Anterior cingulate cortex (tissue), 58 donors: ENCODE measurements around the gene RFX8.

Source experiments
- DNase-seq, 58 donors: peaks; one replicate each; lab custom pipeline; 2025; lab: John Stamatoyannopoulos, UW

The RFX8 gene

DNA sequence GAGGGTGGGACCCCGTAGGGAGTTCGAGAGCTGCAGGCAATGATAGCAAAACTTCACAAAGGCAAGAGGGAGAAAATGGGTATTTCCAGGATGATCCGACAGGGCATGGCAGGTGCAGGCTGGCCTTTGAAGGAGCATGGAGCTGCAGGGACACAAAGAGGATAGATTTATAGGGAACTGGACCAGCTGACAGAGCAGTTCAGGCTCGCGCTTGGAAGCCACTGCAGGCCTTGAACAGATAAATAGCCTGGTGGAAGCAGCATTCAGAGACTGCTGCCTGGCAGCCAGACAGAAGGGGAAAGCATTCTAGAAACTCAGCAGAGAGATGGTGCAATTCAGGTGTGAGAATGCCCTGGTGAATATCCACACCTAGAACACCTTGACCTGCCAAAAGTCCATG is 58.3 kb downstream of the RFX8 start:
- no peak for DNase-seq

DNA sequence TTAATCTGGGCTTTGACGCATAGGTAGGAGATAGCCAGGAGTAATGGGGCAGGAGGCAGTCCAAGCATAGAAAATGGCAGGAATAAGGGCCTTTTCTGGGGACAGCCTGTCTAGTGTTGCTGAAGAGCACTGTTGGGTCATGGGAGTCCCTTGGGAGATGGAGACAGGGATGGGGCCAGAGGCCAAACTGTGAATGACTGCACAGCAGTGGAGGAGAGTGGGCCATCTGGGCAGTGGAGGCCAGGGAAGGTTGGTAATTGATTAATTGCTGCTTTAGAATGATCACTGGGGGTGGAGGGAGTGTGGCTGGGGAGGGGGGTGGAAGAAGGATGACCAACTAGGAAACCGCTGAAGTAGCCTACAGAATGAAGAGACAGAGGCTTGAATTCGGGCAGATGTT is 59.0 kb downstream of the RFX8 start:
- no peak for DNase-seq

DNA sequence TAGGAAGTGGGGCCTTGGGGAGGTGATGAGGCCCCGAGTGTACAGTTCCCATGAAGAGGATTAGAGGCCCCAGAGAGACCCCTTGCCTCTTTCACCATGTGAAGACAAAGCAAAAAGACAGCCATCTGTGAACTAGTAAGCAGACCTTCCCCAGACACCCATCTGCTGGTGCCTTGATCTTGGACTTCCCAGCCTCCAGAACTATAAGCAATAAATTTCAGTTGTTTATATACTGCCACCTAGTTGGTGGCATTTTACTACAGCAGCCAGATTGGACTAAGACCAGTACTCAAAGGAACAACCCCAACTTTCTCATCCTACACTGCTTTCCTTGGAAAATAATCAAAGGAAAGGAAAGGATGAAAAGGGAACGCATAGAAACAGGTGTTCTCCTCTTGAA is 59.7 kb downstream of the RFX8 start:
- no peak for DNase-seq

DNA sequence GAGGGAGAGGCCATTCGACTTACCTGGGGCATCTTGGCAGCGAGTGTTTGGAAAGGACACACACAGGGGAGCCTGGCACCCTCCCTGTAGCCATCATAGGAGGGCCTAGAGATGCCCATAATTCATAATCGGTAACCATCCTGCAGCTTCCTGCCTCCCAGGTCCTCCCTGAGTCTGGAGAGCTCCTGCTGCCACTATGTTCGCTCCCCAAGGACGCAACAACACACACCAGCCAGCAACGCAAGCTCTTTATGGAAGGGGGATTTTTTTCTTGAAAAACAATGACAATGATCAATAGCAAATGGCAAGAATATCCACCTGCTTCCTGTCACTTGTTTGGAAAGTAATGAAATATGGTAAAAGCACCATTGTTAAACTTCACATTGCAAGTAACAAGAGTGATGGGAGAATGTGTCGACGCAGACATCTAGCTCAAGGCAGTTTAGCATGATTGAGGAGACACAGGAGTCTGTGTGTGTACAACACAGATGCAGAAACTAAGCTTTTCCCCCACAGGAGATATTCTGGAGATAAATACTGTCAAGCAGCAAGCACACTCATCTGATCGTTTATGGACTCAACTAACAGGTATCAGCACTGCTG is 62.7 kb downstream of the RFX8 start:
- no peak for DNase-seq

DNA sequence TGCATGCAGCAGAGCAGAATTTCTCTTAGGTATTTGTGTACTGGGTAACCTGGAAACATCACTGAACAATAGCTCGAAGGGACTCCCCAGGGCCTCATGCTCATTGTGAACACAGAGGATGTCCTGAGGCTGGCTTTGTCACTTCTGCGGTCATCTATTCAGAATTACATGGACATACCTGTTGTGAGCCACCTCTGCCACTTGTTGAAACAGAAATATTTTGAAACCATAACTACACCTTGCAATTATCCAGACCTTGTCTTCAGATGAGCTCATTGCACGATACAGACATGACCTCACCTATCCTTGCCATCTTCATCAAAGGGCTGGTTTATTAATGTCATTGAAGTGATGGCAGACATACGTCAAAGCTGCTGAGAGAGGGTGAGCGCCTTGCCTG is 64.2 kb downstream of the RFX8 start:
- DNase-seq: no peak

DNA sequence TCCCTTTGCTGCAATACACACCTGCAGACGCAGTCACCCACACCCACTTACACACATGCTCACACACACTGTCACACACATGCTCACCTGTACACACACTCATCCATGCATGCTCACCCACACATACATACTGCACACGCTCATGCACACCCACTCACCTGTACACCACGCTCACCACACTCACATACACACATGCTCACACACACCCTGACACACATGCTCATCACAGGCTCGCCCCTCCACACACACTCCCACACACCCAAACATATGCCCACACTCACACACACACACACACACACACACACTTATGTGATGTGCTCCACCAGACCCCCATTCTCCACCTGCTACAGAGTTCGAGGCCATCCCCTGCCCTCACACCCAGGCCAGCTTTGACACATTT is 64.8 kb downstream of the RFX8 start:
- DNase-seq: no peak

DNA sequence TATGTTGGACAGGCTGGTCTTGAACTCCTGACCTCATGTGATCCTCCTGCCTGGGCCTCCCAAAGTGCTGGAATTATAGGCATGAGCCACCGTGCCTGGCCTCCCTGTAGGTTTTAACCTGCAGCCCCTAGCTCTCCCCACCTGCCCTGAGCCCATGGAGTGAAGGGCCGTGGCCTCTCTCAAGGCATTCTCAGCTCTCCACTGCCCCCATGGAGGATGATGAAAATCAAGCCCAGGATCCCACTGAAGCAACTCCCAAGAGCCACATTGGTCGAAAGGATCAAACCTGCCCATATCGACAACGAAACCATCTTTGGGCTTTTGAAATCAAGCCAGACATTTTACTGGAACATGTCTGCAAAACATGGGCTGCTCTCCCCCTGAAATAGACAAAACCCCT is 65.2 kb downstream of the RFX8 start:
- no peak for DNase-seq

DNA sequence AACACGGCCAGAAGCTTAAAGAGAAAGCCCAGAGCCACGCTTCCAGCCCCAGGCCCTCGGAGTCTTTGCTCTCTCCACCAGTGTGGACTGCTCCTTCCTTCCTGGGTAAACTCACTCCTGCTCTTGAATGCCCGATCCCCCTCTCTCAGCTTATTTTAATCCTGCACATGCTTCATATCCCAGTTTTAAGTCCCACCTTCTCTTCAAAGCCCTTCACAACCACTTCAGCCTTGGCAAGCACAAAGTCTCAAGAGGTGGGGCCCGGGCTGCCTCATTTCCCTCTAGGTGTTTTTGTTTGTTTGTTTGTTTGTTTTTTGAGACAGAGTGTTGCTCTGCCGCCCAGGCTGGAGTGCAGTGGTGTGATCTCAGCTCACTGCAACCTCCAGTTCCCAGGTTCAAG is 66.0 kb downstream of the RFX8 start:
- no peak for DNase-seq

DNA sequence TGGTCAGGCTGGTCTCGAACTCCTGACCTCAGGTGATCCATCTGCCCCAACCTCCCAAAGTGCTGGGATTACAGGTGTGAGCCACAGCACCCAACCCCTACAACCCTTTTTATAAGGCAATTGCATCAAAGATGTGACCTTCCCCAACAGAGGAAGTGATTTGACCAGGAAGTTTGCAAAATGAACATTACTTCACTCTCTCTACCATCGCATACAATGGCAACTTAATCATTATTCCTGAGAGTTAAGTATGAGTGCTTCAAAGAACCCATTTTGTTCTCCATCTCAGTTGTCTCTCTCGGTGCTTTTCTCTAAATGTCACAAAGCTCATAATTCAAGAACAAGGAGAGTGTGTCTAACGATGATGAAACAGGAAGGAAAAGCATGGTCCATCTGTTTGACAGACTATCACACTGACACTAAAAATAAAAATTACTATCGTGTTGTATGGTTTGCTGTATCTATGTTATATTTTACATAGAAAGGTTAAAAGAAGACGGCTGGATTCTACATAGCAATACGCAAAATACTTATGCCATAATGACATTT is 69.5 kb downstream of the RFX8 start:
- DNase-seq: no peak

DNA sequence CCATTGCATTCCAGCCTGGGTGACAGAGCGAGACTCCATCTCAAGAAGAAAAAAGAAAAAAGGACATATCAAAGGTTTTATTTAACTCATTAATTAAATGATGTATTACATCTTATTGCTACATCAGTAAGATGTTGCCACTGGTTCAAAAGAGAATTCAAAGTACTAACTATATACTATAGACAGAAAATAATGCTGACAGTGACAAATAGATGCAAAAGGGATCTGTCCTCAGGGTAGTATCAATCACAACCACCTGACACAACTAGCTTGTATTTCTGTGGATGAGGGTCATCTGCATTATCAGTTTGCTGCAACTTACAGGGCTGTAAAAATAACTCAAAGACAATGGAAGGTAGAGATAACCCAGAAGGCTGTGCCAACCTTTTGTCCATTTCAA is 71.2 kb downstream of the RFX8 start:
- DNase-seq: no peak

DNA sequence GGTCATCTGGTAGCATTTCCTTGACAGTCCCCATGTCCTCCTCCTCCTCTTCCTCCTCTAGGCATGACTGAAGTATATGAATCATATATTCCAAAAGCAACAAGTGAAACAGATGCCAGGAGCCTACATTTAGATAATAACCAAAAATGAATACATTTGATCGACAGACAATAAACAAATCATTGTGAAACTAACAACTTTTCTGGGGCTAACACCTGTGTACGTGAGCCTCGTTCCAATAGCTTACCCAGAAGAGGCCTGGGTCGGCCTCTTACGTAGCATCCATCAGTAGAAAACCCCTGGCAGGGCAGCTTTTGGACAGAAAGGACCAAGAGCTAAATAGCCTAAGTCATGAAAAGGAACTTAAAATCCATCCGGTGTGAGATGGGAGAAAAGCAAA is 72.3 kb downstream of the RFX8 start:
- DNase-seq: no peak

DNA sequence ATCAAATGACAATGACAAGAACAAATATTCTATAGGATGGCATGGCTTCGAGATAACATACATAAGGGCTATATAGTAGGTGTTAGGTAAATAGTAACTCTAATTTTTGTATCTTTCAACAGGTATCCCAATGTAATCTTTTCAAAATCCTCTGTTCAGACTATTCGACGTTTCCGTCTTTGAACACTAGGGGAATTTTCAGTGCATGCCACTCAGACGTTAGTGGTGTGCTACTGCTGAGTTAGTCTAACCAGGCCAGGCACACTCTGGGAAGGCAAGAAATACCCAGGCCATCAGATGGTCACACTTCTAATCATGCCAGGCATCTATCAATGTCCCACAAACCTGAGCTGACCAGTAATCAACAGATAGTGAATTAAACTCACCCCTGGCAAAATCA is 73.0 kb downstream of the RFX8 start:
- no peak for DNase-seq

DNA sequence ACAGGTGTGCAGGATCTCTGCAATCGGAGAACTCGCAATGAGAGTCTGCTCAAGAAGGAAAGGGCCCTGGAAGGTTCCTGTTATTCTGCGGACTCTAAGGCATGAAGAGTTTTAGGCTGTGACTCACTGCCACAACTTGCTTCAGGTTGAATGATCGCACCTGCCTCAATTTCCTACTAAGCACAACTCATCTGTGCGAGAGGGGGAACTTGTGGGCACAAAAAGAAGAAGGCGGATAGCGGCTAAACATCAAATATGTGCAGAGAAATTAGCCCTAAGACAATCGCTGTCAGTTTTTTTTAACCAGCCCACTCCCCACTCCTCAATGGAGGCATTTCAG is 73.6 kb downstream of the RFX8 start:
- DNase-seq: no peak

DNA sequence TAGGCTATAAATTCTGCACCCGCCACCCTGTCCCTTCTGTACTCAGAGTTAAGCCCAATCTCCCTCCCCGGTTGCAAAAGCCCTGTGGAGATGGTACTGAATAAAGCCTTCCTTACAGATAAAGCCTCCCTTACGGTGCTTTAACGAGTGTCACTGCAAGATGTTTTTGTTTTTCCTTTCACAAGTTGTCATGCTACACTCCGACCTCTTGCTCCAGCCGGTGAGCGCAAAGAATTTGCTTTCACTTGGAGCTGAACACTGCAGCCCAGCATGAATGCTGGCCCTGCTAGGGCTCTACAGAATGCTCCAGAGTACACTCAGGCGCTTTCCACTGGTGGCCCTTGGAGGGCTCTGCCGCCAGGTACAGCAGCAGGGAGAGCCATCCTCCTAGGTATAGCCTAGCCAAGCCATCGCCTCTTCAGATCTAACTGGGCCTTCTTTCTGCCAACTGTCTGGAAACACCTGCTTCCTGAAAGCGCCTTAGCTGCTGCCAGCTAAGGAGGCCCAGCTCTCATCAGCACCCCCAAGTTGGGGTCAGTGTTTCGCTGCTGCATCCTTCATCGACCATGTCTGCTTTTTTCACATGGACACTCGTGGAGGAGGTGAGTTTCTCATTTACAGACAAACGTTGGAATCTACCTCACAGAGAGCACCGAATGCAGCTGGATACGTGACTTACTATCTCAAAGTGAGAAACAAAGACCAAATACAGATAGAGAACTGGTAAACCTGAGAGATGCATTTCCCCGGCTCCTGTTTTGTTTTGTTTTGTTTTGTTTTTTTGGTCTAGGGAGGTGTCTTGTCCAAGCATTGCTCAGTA is 74.2 kb downstream of the RFX8 start:
- no peak for DNase-seq

DNA sequence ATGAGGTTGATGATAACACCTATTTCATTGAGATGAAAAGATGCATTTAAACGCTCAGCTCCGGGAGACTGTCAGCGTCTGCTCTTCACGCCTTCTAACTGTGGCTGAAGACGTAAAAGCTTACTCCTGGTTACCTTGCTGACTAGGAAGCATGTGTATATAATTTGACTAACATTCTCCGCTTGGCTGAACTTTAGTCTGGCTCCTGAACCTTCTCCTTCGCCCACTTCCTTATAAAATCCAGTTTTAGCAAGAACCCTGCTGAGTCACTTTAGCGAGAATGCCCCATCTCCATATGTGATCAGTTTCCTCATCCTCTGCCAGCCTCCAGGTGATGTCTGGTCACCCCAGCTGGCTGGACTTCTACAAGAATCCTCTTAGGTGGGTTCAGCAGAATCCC is 74.9 kb downstream of the RFX8 start:
- DNase-seq: no peak

DNA sequence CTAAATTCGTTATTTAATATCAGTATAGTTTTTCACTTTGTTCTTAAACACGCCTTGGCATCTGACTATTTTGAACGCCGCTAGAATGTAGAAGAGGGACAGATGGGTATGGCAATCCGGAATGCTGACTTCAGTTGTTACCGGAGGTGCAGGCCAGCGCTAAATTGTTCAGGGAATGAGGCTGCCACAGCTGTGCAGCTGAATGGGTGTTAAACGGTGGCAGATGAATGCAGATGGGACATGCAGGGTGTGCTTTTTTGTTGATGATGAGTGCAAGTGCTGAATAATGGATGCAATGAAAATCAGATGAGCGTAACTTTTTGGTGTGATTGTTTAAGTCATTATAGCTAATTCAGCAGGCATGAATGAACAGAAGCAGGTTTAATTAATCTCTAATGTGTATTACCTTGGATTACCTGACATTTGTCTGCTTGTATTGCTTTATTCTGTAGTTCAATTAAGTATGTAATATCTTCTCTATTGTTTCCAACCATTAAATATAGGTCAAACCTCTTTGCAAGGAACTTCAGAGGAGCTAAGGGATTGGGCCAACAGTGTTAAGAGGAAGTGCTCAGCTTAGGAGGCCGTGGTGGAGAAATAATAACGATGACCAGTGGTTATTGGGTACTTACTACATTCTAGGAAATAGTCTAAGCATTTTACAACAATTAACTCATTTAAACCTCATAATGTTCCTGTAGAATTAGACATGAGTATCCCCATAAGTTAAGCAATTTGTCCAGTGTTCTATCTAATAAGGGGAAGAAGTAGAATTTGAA is 75.7 kb downstream of the RFX8 start:
- peak in 7 of 58 donors; percentile 7 to 72 (median 22) for DNase-seq

DNA sequence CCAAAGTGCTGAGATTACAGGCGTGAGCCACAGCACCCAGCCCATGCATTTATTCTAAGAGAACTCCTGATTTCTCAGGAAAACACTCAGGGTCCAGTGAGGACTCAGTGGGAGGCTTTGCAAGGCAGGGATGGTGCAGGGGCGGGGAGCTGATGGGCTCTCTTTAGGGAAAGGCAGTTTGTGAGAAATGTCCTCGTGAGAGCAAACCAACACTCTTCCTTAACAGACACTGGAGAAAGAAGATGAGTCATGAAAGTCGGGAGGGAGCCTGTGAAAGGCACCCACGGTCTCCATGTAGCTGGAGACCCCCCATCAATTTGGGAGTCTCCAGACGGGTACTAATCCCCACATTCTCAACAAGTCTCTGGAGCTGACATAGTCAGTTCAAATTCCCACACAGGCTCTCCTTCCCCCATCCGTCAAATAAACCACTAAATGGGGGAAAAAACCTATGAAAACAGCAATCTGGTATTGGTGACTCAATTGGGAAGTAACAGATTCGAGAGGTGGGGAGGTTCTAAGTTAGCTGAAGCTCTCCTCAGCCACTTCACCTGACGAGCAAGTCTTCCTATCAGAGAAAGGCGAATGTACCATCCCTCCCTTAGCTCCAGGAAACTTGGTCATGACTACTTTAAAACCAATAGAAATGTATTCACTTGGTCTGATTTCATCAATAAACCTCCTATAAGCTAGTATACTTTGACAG is 76.6 kb downstream of the RFX8 start:
- peak in 18 of 58 donors; percentile 7 to 63 (median 29) for DNase-seq

DNA sequence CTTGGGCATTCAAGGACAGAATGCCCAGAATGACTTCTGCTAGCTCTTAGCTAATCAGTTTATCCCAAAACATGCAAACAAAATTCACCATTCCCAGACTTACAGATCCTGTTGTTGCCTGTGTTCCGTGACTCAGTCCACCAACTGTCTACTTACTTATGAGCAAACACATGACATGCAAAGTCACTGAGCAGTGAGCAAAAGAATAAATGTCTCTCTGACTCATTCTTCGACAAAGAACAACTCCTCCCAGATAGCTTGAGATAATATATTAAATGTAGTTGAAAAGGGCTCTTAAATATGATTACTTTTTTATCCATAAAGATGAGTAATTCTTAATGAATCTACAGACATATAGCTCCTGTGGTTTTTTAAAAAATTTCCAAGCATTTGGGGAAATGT is 78.6 kb downstream of the RFX8 start:
- peak in 2 of 58 donors; percentile 13 to 38 for DNase-seq

DNA sequence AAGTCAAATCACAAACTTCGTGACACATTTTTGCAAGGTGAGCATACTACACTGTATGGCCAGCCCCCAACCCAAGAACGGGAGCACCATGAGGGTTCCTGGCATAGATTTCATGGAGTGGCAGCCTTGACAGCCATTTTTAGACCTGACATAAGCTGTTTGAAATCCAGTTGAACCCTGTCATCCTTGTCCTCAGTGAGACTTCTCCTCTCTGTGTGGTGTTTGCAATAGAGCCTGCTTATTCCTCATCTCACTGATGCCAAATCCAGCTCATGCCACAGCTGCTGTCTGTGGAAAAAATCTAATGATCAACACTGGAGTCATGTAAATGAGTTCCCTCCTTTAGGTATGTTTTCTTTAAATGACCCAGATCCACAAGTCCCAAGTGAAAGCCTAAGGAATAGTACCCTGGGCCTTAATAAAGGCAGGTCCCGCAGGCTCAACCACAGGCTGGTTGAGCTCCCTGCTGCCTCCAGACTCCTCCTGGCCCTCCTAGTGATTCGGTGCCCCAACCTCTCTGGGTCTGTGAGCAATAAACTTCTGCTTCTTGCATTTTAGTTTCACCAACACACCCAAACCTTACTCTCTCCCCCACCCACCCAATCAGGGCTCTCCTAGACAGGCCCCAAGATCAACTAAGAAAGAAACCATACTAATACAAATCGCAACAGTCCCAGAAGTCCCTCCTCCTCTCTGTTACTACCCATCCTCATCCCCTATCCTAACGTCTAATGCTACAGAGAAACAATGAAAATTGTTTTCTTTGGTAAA is 79.2 kb downstream of the RFX8 start:
- DNase-seq: no peak

DNA sequence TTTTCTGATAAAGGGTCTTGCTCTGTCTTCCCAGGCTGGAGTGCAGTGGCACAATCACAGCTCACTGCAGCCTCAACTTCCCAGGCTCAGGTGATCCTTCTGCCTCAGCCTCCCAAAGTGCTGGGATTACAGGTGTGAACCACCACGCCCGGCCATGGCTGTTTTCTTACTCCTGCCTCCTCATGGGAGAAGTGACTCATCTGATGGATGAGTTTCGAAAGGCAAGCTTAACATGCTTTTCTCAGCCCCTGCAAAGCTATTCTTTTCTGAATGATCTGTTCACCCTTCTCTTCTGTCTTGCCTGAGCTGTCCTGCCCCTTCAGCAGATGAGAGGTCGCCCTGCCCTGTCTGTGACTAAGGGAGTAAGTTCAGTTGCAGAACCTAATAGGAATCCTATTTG is 86.7 kb downstream of the RFX8 start:
- no peak for DNase-seq
